ENCODE results near the gene PHACTR3. TPM values are rescaled to one million over a fixed set of nuclear protein-coding genes. Genes with fewer than 3 reads are reported as not detected.

Gene PHACTR3
- total and polyA plus RNA-seq, 2 donors (not counting 3 experiments of a cell fraction or from before 2014, with no cell fraction given) = not detected

DNA sequence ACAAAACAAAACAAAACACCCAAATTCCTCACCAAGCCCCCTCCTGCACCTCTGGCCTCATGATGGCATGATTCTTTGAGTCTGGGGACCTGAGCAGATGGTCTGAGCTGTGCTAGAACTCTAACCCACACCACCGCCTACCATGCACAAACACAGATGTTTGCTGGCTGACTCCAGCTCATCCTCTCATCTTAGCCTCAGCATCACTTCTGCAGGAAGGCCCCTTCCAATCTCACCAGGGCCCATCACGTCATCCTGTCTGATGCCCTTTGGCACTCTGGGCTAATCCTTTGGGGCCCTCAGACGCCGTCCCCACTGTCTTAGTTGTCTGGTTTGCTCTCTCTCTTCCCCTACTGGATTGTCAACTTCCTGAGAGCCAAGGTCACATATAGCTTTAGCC is 85.8 kb downstream of the PHACTR3 start:
- dilution Hi-C loops (cut with MboI; ENCODE audit: extremely low pct_ligation_motif_present, low sequenced_read_pairs) (no loop called here), intact Hi-C loops (cut with micrococcal nuclease) (no loop called here)
- no peak overlapping the region for H2AFZ ChIP-seq (ENCODE audit: low read depth, low read length)
- DNase-seq (ENCODE audit: low read depth, low spot score) (no peak), FAIRE-seq (no peak)
- no peaks in the 10 kb centered on the region for H3K27me3 ChIP-seq (ENCODE audit: control insufficient read depth in 2 of 2, insufficient read depth in 2 of 2, low read length in 2 of 2)
- H3K27ac ChIP-seq (ENCODE audit: insufficient read depth, low read depth, low read length) = no peak overlapping the region
- H3K79me2 ChIP-seq (ENCODE audit: control insufficient read depth, insufficient read depth, low read length) = no peaks in the 10 kb centered on the region
- H3K4me2 ChIP-seq (ENCODE audit: insufficient read depth, low read length) = no peak overlapping the region
- no TSS peak for BruUV-seq (replicated peaks)
- no peak overlapping the region for H3K9ac ChIP-seq (replicated peaks; ENCODE audit: extremely low read depth, insufficient read depth, low read length)
- POLR2A ChIA-PET = no interaction called here
- no peaks in the 10 kb centered on the region for H3K36me3 ChIP-seq (ENCODE audit: control insufficient read depth in 2 of 2, extremely low read depth in 1 of 2, insufficient read depth in 2 of 2, low read length in 2 of 2)
- peaks cover 6% of the 10 kb centered on the region for H3K9me3 ChIP-seq (replicated peaks; ENCODE audit: control insufficient read depth, insufficient read depth, low read length)
- no peaks in the 10 kb centered on the region for H3K4me1 ChIP-seq (ENCODE audit: control insufficient read depth, extremely low read depth, insufficient read depth, low read length)
- CTCF ChIA-PET = no interaction called here
- no peak overlapping the region for H3K4me3 ChIP-seq (replicated peaks in 1 of 3; ENCODE audit: insufficient read depth in 1 of 3, low read depth in 1 of 3, low read length in 3 of 3)
- TF ChIP-seq FOS (IDR thresholded peaks at IDR 0.05; ENCODE audit: borderline replicate concordance, insufficient read depth, low read length) (no peak), GATA2 (IDR thresholded peaks at IDR 0.05; ENCODE audit: insufficient read depth, insufficient read length, low read depth, low read length) (no peak), POLR2AphosphoS5 (IDR thresholded peaks at IDR 0.05; ENCODE audit: insufficient read depth, low read depth, low read length) (no peak), EZH2 (IDR thresholded peaks at IDR 0.05; ENCODE audit: borderline replicate concordance, low read depth, low read length, severe bottlenecking) (no peak), POLR2A (IDR thresholded peaks at IDR 0.05; ENCODE audit: low read depth, low read length) (no peak), JUN (IDR thresholded peaks at IDR 0.05; ENCODE audit: borderline replicate concordance, insufficient read depth, insufficient read length, low read depth) (no peak), MYC (IDR thresholded peaks at IDR 0.05; ENCODE audit: low read depth, low read length) (no peak)
- TF ChIP-seq, protein P1, sequence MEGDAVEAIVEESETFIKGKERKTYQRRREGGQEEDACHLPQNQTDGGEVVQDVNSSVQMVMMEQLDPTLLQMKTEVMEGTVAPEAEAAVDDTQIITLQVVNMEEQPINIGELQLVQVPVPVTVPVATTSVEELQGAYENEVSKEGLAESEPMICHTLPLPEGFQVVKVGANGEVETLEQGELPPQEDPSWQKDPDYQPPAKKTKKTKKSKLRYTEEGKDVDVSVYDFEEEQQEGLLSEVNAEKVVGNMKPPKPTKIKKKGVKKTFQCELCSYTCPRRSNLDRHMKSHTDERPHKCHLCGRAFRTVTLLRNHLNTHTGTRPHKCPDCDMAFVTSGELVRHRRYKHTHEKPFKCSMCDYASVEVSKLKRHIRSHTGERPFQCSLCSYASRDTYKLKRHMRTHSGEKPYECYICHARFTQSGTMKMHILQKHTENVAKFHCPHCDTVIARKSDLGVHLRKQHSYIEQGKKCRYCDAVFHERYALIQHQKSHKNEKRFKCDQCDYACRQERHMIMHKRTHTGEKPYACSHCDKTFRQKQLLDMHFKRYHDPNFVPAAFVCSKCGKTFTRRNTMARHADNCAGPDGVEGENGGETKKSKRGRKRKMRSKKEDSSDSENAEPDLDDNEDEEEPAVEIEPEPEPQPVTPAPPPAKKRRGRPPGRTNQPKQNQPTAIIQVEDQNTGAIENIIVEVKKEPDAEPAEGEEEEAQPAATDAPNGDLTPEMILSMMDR (IDR thresholded peaks at IDR 0.05; ENCODE audit: extremely low read depth in 1 of 2, insufficient read depth in 1 of 2, low read depth in 1 of 2, low read length in 2 of 2) = no peak
- TF ChIP-seq, protein P2, sequence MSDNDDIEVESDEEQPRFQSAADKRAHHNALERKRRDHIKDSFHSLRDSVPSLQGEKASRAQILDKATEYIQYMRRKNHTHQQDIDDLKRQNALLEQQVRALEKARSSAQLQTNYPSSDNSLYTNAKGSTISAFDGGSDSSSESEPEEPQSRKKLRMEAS (IDR thresholded peaks at IDR 0.05; ENCODE audit: insufficient read depth, insufficient read length) = no peak
- no peaks in the 10 kb centered on the region for H3K9me1 ChIP-seq (replicated peaks; ENCODE audit: control insufficient read depth, extremely low read depth, insufficient read depth, low read length)
- H4K20me1 ChIP-seq (replicated peaks; ENCODE audit: control insufficient read depth, extremely low read depth, insufficient read depth, low read length) = no peaks in the 10 kb centered on the region
